GM12874 (cell line): ENCODE measurements around the gene TMED10.

Experiments used
- TF ChIP-seq, protein P1 (sequence below): IDR thresholded peaks from 2 replicates; pipeline ENCODE4 v1.5.1; 2011; ENCODE audit warnings: low read depth, mild to moderate bottlenecking, control low read depth, low read length, moderate library complexity; ENCODE audit not compliant: insufficient read depth

Gene TMED10

GRCh38 chr14:75176142-75176820, at the start of gene TMED10:
Gene TMED10, minus strand, starts transcription at chr14:75176612. Its CDS starts 33 bp downstream, at chr14:75176579.
- TF ChIP-seq, protein P1, sequence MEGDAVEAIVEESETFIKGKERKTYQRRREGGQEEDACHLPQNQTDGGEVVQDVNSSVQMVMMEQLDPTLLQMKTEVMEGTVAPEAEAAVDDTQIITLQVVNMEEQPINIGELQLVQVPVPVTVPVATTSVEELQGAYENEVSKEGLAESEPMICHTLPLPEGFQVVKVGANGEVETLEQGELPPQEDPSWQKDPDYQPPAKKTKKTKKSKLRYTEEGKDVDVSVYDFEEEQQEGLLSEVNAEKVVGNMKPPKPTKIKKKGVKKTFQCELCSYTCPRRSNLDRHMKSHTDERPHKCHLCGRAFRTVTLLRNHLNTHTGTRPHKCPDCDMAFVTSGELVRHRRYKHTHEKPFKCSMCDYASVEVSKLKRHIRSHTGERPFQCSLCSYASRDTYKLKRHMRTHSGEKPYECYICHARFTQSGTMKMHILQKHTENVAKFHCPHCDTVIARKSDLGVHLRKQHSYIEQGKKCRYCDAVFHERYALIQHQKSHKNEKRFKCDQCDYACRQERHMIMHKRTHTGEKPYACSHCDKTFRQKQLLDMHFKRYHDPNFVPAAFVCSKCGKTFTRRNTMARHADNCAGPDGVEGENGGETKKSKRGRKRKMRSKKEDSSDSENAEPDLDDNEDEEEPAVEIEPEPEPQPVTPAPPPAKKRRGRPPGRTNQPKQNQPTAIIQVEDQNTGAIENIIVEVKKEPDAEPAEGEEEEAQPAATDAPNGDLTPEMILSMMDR, result no peak

- TF ChIP-seq, protein P1, result no peak
Observed at GRCh38 chr14:75224561-75224960, 48.1 kb upstream of the TMED10 start.

GRCh38 chr14:75223664-75224154, 47.3 kb upstream of the TMED10 start:
- TF ChIP-seq, protein P1, result no peak

GRCh38 chr14:75222208-75222701, 45.8 kb upstream of the TMED10 start:
- TF ChIP-seq, protein P1, result no peak

GRCh38 chr14:75221797-75222196, 45.4 kb upstream of the TMED10 start:
- TF ChIP-seq, protein P1, result no peak

GRCh38 chr14:75220156-75220555, 43.7 kb upstream of the TMED10 start:
- TF ChIP-seq, protein P1, result no peak

GRCh38 chr14:75217508-75218206, 41.2 kb upstream of the TMED10 start:
- TF ChIP-seq, protein P1, result no peak
